ENCODE results near the gene USP33. TPM values are rescaled to one million over a fixed set of nuclear protein-coding genes. Genes with fewer than 3 reads are reported as not detected.

USP33 gene
- total and polyA plus RNA-seq, 2 of the 13 experiments (the other 11 are each of a cell fraction or from before 2014, with no cell fraction given) = 32.0 to 49.1 TPM

GRCh38 chr1:77678660-77679610 is 80.7 kb downstream of the USP33 start:
- Histone ChIP-seq H3K27me3 (ENCODE audit: control insufficient read depth in 1 of 2, insufficient read depth in 2 of 2, low read length in 2 of 2) (no peaks in the 10 kb centered on the region; a peak in 1 of 5 replicates), H3K27ac (ENCODE audit: extremely low read length, insufficient read depth, low read length) (peak overlapping the region; percentile 67), H3K9ac (ENCODE audit: insufficient read depth, low read depth, low read length) (no peak overlapping the region), H3K79me2 (ENCODE audit: insufficient read depth, low read length) (peaks cover 85% of the 10 kb centered on the region), H3K4me3 (replicated peaks in 1 of 3; ENCODE audit: insufficient read depth in 1 of 3, low read depth in 2 of 3, low read length in 3 of 3) (peak overlapping the region in 2 of 3 experiments; percentile 17 to 24; a peak in 3 of 6 replicates), H3K4me1 (ENCODE audit: insufficient read depth, low read length) (peaks cover 54% of the 10 kb centered on the region), H3K9me3 (ENCODE audit: low read length) (no peaks in the 10 kb centered on the region), H3K36me3 (replicated peaks in 1 of 2; ENCODE audit: control insufficient read depth in 1 of 2, insufficient read depth in 2 of 2, low read length in 2 of 2) (peaks cover 0 to 5% of the 10 kb centered on the region in 2 experiments; a peak in 1 of 5 replicates), H4K20me1 (ENCODE audit: insufficient read depth, low read length) (peaks cover 46% of the 10 kb centered on the region), H3K4me2 (ENCODE audit: low read depth, low read length) (peak overlapping the region; percentile 80), H2AFZ (ENCODE audit: low read length) (no peak overlapping the region)
- in situ Hi-C loops (cut with HindIII; ENCODE audit: extremely low pct_ligation_motif_present, low pct_unique_long_range_greater_than_20kb) = no loop called here
- ChIA-PET CTCF (ENCODE audit: low intra/inter-chr PET ratio, low total read pairs) (no interaction called here), POLR2A (interaction anchor here (1.3 kb wide), 1 partner anchor 23 kb away, joined by 3 read pairs; no protein-coding TSS in a partner anchor)
- DNase-seq (ENCODE audit: low spot score) (no peak), ATAC-seq (no peak), FAIRE-seq (no peak)
- intact Hi-C loops (cut with micrococcal nuclease; ENCODE audit: unreplicated experiment) = no loop called here
- WGBS (ENCODE audit: low lambda C conversion rate) = 47% methylated on average over 5 of the region's 5 CpGs
- BruUV-seq (replicated peaks) = no TSS peak
- no peak for TF ChIP-seq HOXA3 (CRISPR knock-in tag; IDR thresholded peaks at IDR 0.05)
- peak; percentile 63; the same call in 1 of the 2 replicates for TF ChIP-seq CHD4 (IDR thresholded peaks at IDR 0.05; ENCODE audit: borderline replicate concordance, low read length)
- TF ChIP-seq ZNF44 (CRISPR knock-in tag; IDR thresholded peaks at IDR 0.05) = no peak
- no peak for TF ChIP-seq SNAPC2 (CRISPR knock-in tag; IDR thresholded peaks at IDR 0.05)
- TF ChIP-seq ASH2L (IDR thresholded peaks at IDR 0.05; ENCODE audit: insufficient read length, low read depth, low read length) = peak; percentile 47
- TF ChIP-seq ZMYM3 (CRISPR knock-in tag; IDR thresholded peaks at IDR 0.05) = peak; percentile 97
- TF ChIP-seq NR2F2 (IDR thresholded peaks at IDR 0.05; ENCODE audit: borderline replicate concordance, low read depth) = no peak
- TF ChIP-seq ZBTB43 (CRISPR knock-in tag; conservative IDR thresholded peaks at IDR 0.05) = no peak
- TF ChIP-seq PAXIP1 (CRISPR knock-in tag; conservative IDR thresholded peaks at IDR 0.05) = peak; percentile 52
- TF ChIP-seq TBX3 (IDR thresholded peaks at IDR 0.05; ENCODE audit: borderline replicate concordance) = peak; percentile 13; the same call in 1 of the 2 replicates
- peak; percentile 95 for TF ChIP-seq ZNF652 (CRISPR knock-in tag; IDR thresholded peaks at IDR 0.05; ENCODE audit: borderline replicate concordance, low read depth)
- TF ChIP-seq ZNF512B (CRISPR knock-in tag; IDR thresholded peaks at IDR 0.05; ENCODE audit: borderline replicate concordance) = no peak
- TF ChIP-seq POGZ (CRISPR knock-in tag; IDR thresholded peaks at IDR 0.05) = peak; percentile 64
- no peak for TF ChIP-seq ZNF749 (CRISPR knock-in tag; IDR thresholded peaks at IDR 0.05; ENCODE audit: borderline replicate concordance)
